Adrenal gland (tissue), 5 donors: Measurements from ENCODE around the gene PER3.

Source experiments
- CTCF ChIP-seq, 6 experiments: fragments of 450-650 bp in 4 of 6; fragments of 200-600 bp in 2 of 6; sonication (generic) in 1 of 6; IDR thresholded peaks; 1 replicate in 5 of 6; 2 replicates in 1 of 6; pipeline versions ENCODE4 v1.5.1 to v1.8.0; 2016 to 2021; ENCODE audit warnings: antibody characterized with exemption in 6 of 6, mild to moderate bottlenecking in 2 of 6, moderate library complexity in 1 of 6
- POLR2A ChIP-seq, 2 donors: fragments of 450-650 bp; IDR thresholded peaks; one replicate each; pipeline ENCODE4 v1.6.1; 2017; ENCODE audit warnings: antibody characterized with exemption in 2 of 2, mild to moderate bottlenecking in 2 of 2, moderate library complexity in 1 of 2
- donor health status: DM: no; HTN: no; CAD: no.

- TF ChIP-seq CTCF (IDR thresholded peaks at IDR 0.05) (no peak), POLR2A (IDR thresholded peaks at IDR 0.05) (no peak)
Measured at GRCh38 chr1:7859406-7859805, 75.3 kb downstream of the PER3 start.
